ENCODE results near the gene GRPR. TPM values are rescaled to one million over a fixed set of nuclear protein-coding genes. Genes with fewer than 3 reads are reported as not detected.

The GRPR gene
- total RNA-seq, 1 experiment from 2014 or later: 28.8 TPM

DNA sequence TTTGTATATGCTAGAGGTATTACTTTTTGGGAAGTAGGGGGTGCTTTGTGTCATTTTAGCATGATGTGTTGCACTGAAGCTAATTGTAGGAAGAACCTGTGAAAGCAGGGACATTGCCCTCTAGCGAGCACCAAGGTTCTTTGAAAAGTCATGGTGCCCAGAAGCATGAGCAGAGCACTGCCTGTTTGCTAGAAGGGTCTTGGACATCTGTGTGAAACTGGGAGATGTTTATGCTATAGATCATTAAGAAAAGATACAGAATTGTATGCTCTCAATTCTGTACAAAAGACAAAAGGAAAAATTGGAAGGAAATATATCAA, 14.7 kb downstream of the GRPR start:
- WGBS (ENCODE audit: extremely low coverage, insufficient read length, low lambda C conversion rate): no CpG with 5 or more reads among the region's 1 CpG
- TF ChIP-seq, protein P1, sequence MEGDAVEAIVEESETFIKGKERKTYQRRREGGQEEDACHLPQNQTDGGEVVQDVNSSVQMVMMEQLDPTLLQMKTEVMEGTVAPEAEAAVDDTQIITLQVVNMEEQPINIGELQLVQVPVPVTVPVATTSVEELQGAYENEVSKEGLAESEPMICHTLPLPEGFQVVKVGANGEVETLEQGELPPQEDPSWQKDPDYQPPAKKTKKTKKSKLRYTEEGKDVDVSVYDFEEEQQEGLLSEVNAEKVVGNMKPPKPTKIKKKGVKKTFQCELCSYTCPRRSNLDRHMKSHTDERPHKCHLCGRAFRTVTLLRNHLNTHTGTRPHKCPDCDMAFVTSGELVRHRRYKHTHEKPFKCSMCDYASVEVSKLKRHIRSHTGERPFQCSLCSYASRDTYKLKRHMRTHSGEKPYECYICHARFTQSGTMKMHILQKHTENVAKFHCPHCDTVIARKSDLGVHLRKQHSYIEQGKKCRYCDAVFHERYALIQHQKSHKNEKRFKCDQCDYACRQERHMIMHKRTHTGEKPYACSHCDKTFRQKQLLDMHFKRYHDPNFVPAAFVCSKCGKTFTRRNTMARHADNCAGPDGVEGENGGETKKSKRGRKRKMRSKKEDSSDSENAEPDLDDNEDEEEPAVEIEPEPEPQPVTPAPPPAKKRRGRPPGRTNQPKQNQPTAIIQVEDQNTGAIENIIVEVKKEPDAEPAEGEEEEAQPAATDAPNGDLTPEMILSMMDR (conservative IDR thresholded peaks at IDR 0.05): peak; percentile 70
- H3K18ac ChIP-seq (ENCODE audit: insufficient read length, low read depth, low read length): no peak overlapping the region
- H4K91ac ChIP-seq (ENCODE audit: insufficient read length, low read depth, low read length): no peak overlapping the region
- no peak overlapping the region for H2BK5ac ChIP-seq (ENCODE audit: insufficient read length, low read length)
- H3K56ac ChIP-seq (ENCODE audit: insufficient read length, low read depth, low read length): no peak overlapping the region
- H3K27me3 Mint-ChIP-seq (ENCODE audit: low read depth): no peaks in the 10 kb centered on the region
- H3K4ac ChIP-seq (ENCODE audit: low read depth, low read length): no peak overlapping the region
- H2BK20ac ChIP-seq (ENCODE audit: low read depth, low read length, poor library complexity, severe bottlenecking): no peak overlapping the region
- no peaks in the 10 kb centered on the region for H3K27me3 ChIP-seq (ENCODE audit: insufficient read depth, low read length)
- no peak overlapping the region for H3K23ac ChIP-seq (ENCODE audit: insufficient read length, low read depth, low read length)
- peaks cover 23 to 27% of the 10 kb centered on the region in 2 experiments for H3K4me1 Mint-ChIP-seq
- peaks cover 75% of the 10 kb centered on the region for H3K79me2 ChIP-seq (ENCODE audit: insufficient read depth, low read length)
- H3K27ac Mint-ChIP-seq: no peak overlapping the region
- peaks cover 7 to 28% (median 8%) of the 10 kb centered on the region in 3 experiments; a peak in 6 of 7 replicates for H3K36me3 Mint-ChIP-seq (ENCODE audit: insufficient read depth in 1 of 3, low read depth in 3 of 3)
- H2BK15ac ChIP-seq (ENCODE audit: low read depth, low read length): no peak overlapping the region
- no peak overlapping the region for H3T11ph ChIP-seq (ENCODE audit: low read length)
- H4K5ac ChIP-seq (ENCODE audit: insufficient read length, low read depth, low read length): no peak overlapping the region
- H3K23me2 ChIP-seq (ENCODE audit: insufficient read length, low read depth, low read length, poor library complexity, severe bottlenecking): no peaks in the 10 kb centered on the region
- H3K27ac ChIP-seq (ENCODE audit: insufficient read length, low read depth, low read length): no peak overlapping the region
- H3K4me3 Mint-ChIP-seq: no peak overlapping the region
- H4K20me1 ChIP-seq (ENCODE audit: control insufficient read depth, insufficient read depth, insufficient read length): no peaks in the 10 kb centered on the region
- H2BK120ac ChIP-seq (ENCODE audit: low read depth, low read length, poor library complexity, severe bottlenecking): no peak overlapping the region
- peaks cover 6% of the 10 kb centered on the region for H3K79me1 ChIP-seq (ENCODE audit: insufficient read depth, low read depth, low read length, poor library complexity, severe bottlenecking)
- peaks cover 11% of the 10 kb centered on the region; the same call in 1 of the 2 replicates for H3K4me1 ChIP-seq (ENCODE audit: insufficient read depth, low read length)
- DNase-seq: no peak
- no peak overlapping the region for H3K9ac ChIP-seq (ENCODE audit: extremely low read depth, insufficient read length, low read length)
- no peak overlapping the region for H2AK5ac ChIP-seq (ENCODE audit: insufficient read length, low read length)
- no peak overlapping the region for H2BK12ac ChIP-seq (ENCODE audit: insufficient read length, low read depth, low read length)
- no peaks in the 10 kb centered on the region for H3K9me3 ChIP-seq (ENCODE audit: control insufficient read depth, low read depth, low read length)
- H3K14ac ChIP-seq (ENCODE audit: insufficient read depth, low read length): no peak overlapping the region
- no peak overlapping the region for H4K8ac ChIP-seq (replicated peaks; ENCODE audit: insufficient read length, low read depth, low read length)
- H3K9me3 Mint-ChIP-seq: peaks cover 0 to under 1% of the 10 kb centered on the region in 2 experiments; a peak in 1 of 5 replicates
- H2AFZ ChIP-seq (ENCODE audit: low read length): no peak overlapping the region
- H3K4me2 ChIP-seq (ENCODE audit: insufficient read depth, insufficient read length, low read length): no peak overlapping the region
